GM23338 (cell line): Measurements from ENCODE around the gene NFIA. TPM values are rescaled to one million over a fixed set of nuclear protein-coding genes. Genes with fewer than 3 reads are reported as not detected.

Source experiments
- ATAC-seq: fragments of 200-7000 bp; cut with Tn5 transposase; 3 replicates; pipeline ENCODE4 v1.9.1; 2020
- DNase-seq: peaks from one replicate; pipeline ENCODE4 v3.0.0-alpha.2; 2015; ENCODE audit warnings: low spot score
- H2AFZ ChIP-seq: fragments of 200-600 bp; sonication (generic); 2 replicates; pipeline ENCODE4 v1.8.0; 2016; ENCODE audit warnings: antibody characterized with exemption, mild to moderate bottlenecking, moderate library complexity
- H3F3A ChIP-seq: fragments of 200-600 bp; sonication (generic); replicated peaks from 2 replicates; pipeline ENCODE4 v1.8.0; 2017; ENCODE audit warnings: antibody characterized with exemption, mixed run types, low read depth
- H3K27ac ChIP-seq: fragments of 200-600 bp; sonication (generic); 2 replicates; pipeline ENCODE4 v1.6.1; 2016; ENCODE audit warnings: low read depth
- H3K27me3 ChIP-seq: fragments of 200-600 bp; sonication (generic); 2 replicates; pipeline ENCODE4 v1.8.0; 2016; ENCODE audit warnings: mild to moderate bottlenecking, mixed run types, moderate library complexity; ENCODE audit not compliant: insufficient read depth
- H3K36me3 ChIP-seq: fragments of 200-600 bp; sonication (generic); 2 replicates; pipeline ENCODE4 v1.8.0; 2016; ENCODE audit warnings: mild to moderate bottlenecking; ENCODE audit not compliant: insufficient read depth
- H3K4me1 ChIP-seq: fragments of 200-600 bp; sonication (generic); 2 replicates; pipeline ENCODE4 v1.8.0; 2016; ENCODE audit warnings: mild to moderate bottlenecking, moderate library complexity; ENCODE audit not compliant: insufficient read depth
- H3K4me2 ChIP-seq: fragments of 200-600 bp; sonication (generic); 2 replicates; pipeline ENCODE4 v1.7.1; 2017; ENCODE audit warnings: mixed run types
- H3K4me3 ChIP-seq: fragments of 200-600 bp; sonication (generic); 2 replicates; pipeline ENCODE4 v1.6.1; 2016; ENCODE audit warnings: mixed run types
- H3K79me2 ChIP-seq: fragments of 200-600 bp; sonication (generic); replicated peaks from 2 replicates; pipeline ENCODE4 v1.8.0; 2017; ENCODE audit warnings: mild to moderate bottlenecking; ENCODE audit not compliant: insufficient read depth
- H3K9me2 ChIP-seq: fragments of 200-600 bp; sonication (generic); 2 replicates; pipeline ENCODE4 v1.8.0; 2017; ENCODE audit not compliant: insufficient read depth
- H4K20me1 ChIP-seq: fragments of 200-600 bp; sonication (generic); replicated peaks from 2 replicates; pipeline ENCODE4 v1.8.0; 2017; ENCODE audit warnings: mild to moderate bottlenecking; ENCODE audit not compliant: insufficient read depth
- H3K27ac Mint-ChIP-seq: 2 replicates; pipeline ENCODE4 v1.8.0; 2020; ENCODE audit warnings: inconsistent platforms, mild to moderate bottlenecking, moderate library complexity, mixed read lengths
- H3K27me3 Mint-ChIP-seq: 3 replicates; pipeline ENCODE4 v1.8.0; 2022; ENCODE audit warnings: low read depth, mild to moderate bottlenecking, moderate library complexity, mixed read lengths, inconsistent platforms; ENCODE audit not compliant: insufficient read depth, poor library complexity
- H3K36me3 Mint-ChIP-seq: 3 replicates; pipeline ENCODE4 v1.8.0; 2021; ENCODE audit warnings: low read depth, mild to moderate bottlenecking, inconsistent platforms, moderate library complexity, mixed read lengths
- H3K4me1 Mint-ChIP-seq: 3 replicates; pipeline ENCODE4 v1.8.0; 2020; ENCODE audit warnings: mild to moderate bottlenecking, inconsistent platforms, mixed read lengths
- H3K4me3 Mint-ChIP-seq: 3 replicates; pipeline ENCODE4 v1.8.0; 2021; ENCODE audit warnings: moderate library complexity, mild to moderate bottlenecking, inconsistent platforms, mixed read lengths
- H3K9me3 Mint-ChIP-seq: 3 replicates; pipeline ENCODE4 v1.8.0; 2020; ENCODE audit warnings: moderate library complexity, mild to moderate bottlenecking, inconsistent platforms, mixed read lengths
- CREB1 ChIP-seq: fragments of 250-450 bp; sonication (Bioruptor Pico); IDR thresholded peaks from 2 replicates; pipeline ENCODE4 v1.5.0; 2020; ENCODE audit warnings: low read depth, mild to moderate bottlenecking, moderate library complexity
- CTCF ChIP-seq, 2 experiments: fragments of 200-600 bp in 1 of 2; sonication (generic) in 1 of 2; conservative IDR thresholded peaks; 2 replicates each; pipeline versions ENCODE4 v1.5.1 to v1.6.1; 2016 to 2017; ENCODE audit warnings: antibody characterized with exemption in 2 of 2, low read depth in 2 of 2, mild to moderate bottlenecking in 2 of 2, moderate library complexity in 1 of 2
- ETS1 ChIP-seq: IDR thresholded peaks from 2 replicates; pipeline ENCODE4 v1.6.1; 2016; ENCODE audit warnings: antibody characterized with exemption
- EZH2 ChIP-seq: fragments of 200-600 bp; sonication (generic); IDR thresholded peaks from one replicate; pipeline ENCODE4 v1.8.0; 2017; ENCODE audit warnings: antibody characterized with exemption, mild to moderate bottlenecking, low read depth; ENCODE audit not compliant: unreplicated experiment
- EZH2phosphoT487 ChIP-seq: fragments of 200-600 bp; sonication (generic); IDR thresholded peaks from one replicate; pipeline ENCODE4 v1.8.1; 2018; ENCODE audit warnings: antibody characterized with exemption; ENCODE audit not compliant: unreplicated experiment
- JUNB ChIP-seq: IDR thresholded peaks from one replicate; pipeline ENCODE4 v1.6.1; 2016; ENCODE audit warnings: antibody characterized with exemption; ENCODE audit not compliant: unreplicated experiment
- POLR2AphosphoS5 ChIP-seq: IDR thresholded peaks from 2 replicates; pipeline ENCODE4 v1.6.1; 2016; ENCODE audit warnings: antibody characterized with exemption, low read depth
- REST ChIP-seq: IDR thresholded peaks from one replicate; pipeline ENCODE4 v1.6.1; 2018; ENCODE audit warnings: antibody characterized with exemption; ENCODE audit not compliant: unreplicated experiment
- ZNF114 ChIP-seq: fragments of 250-450 bp; sonication (Bioruptor Pico); IDR thresholded peaks from 2 replicates; pipeline ENCODE4 v1.5.0; 2020; ENCODE audit warnings: mild to moderate bottlenecking, moderate library complexity
- ZNF462 ChIP-seq: fragments of 250-450 bp; sonication (Bioruptor Pico); IDR thresholded peaks from 2 replicates; pipeline ENCODE4 v1.5.0; 2020; ENCODE audit warnings: mild to moderate bottlenecking, moderate library complexity
- polyA plus RNA-seq: library from polyadenylated mRNA; unstranded; fragments of >200 nt; fragmentation: Nextera tagmentation; extraction: Ambion mirVana; gene quantifications from 2 replicates; pipeline ENCODE4 v1.2.1, GENCODE V29; 2016
- total RNA-seq: library from RNA; depleted of rRNA; stranded (reverse); fragments of >200 nt; shearing (Covaris generic); gene quantifications from 2 replicates; pipeline ENCODE4 v1.2.3, GENCODE V29; 2014

NFIA gene
- total and polyA plus RNA-seq, 2 experiments from 2014 or later, result 0.97 to 2.3 TPM

GRCh38 chr1:61263905-61264824 lies 181.8 kb downstream of the NFIA start:
- no peaks in the 10 kb centered on the region for H3K36me3 Mint-ChIP-seq
- ATAC-seq, result no peak

More at GRCh38 chr1:61263905-61264824, 181.8 kb downstream of the NFIA start:
- H4K20me1 ChIP-seq, result no peaks in the 10 kb centered on the region
- H3K4me2 ChIP-seq, result no peak overlapping the region
- DNase-seq, result no peak
- no peaks in the 10 kb centered on the region for H3K79me2 ChIP-seq
- no peaks in the 10 kb centered on the region for H3K36me3 ChIP-seq
- H3K27ac ChIP-seq, result no peak overlapping the region
- peaks cover 17% of the 10 kb centered on the region for H3K4me1 ChIP-seq
- Mint-ChIP-seq H3K4me3 (no peak overlapping the region), H3K27ac (no peak overlapping the region), H3K27me3 (peaks cover 2% of the 10 kb centered on the region), H3K9me3 (no peaks in the 10 kb centered on the region; the same call in 2 of the 3 replicates), H3K4me1 (peaks cover 28% of the 10 kb centered on the region)
- no peaks in the 10 kb centered on the region for H3K9me2 ChIP-seq
- H3K27me3 ChIP-seq, result no peaks in the 10 kb centered on the region
- H3F3A ChIP-seq, result no peaks in the 10 kb centered on the region
- TF ChIP-seq CTCF (conservative IDR thresholded peaks at IDR 0.05; ENCODE audit: low read depth in 2 of 2) (no peak), ZNF462 (CRISPR knock-in tag) (no peak), CREB1 (no peak), EZH2phosphoT487 (no peak), ZNF114 (CRISPR knock-in tag) (no peak), POLR2AphosphoS5 (no peak), REST (no peak), EZH2 (no peak), ETS1 (no peak), JUNB (no peak)
- H2AFZ ChIP-seq, result no peak overlapping the region
- H3K4me3 ChIP-seq, result no peak overlapping the region
